Measurements from ENCODE around the gene P3H3. TPM values are rescaled to one million over a fixed set of nuclear protein-coding genes. Genes with fewer than 3 reads are reported as not detected.

The P3H3 gene
- total and polyA plus RNA-seq, 4 donors, result 0.42 to 1.9 (median 1.6) TPM

- TF ChIP-seq, protein P1, sequence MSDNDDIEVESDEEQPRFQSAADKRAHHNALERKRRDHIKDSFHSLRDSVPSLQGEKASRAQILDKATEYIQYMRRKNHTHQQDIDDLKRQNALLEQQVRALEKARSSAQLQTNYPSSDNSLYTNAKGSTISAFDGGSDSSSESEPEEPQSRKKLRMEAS (IDR thresholded peaks at IDR 0.05), result no peak
- TF ChIP-seq FOXA2 (IDR thresholded peaks at IDR 0.05) (no peak), CTCF (IDR thresholded peaks at IDR 0.05; ENCODE audit: low read depth, low read length, missing input control) (no peak), SP1 (IDR thresholded peaks at IDR 0.05) (no peak), RXRA (IDR thresholded peaks at IDR 0.05) (no peak), RAD21 (IDR thresholded peaks at IDR 0.05) (no peak), GABPA (IDR thresholded peaks at IDR 0.05 in 1 of 2, conservative IDR thresholded peaks at IDR 0.05 in 1 of 2) (no peak), EGR1 (IDR thresholded peaks at IDR 0.05; ENCODE audit: low read depth in 2 of 2) (no peak), TAF1 (conservative IDR thresholded peaks at IDR 0.05) (no peak), YY1 (IDR thresholded peaks at IDR 0.05) (no peak), FOXA1 (IDR thresholded peaks at IDR 0.05) (no peak), HNF4G (IDR thresholded peaks at IDR 0.05) (no peak)
- TF ChIP-seq, protein P2, sequence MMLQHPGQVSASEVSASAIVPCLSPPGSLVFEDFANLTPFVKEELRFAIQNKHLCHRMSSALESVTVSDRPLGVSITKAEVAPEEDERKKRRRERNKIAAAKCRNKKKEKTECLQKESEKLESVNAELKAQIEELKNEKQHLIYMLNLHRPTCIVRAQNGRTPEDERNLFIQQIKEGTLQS (IDR thresholded peaks at IDR 0.05), result no peak
- TF ChIP-seq, protein P3, sequence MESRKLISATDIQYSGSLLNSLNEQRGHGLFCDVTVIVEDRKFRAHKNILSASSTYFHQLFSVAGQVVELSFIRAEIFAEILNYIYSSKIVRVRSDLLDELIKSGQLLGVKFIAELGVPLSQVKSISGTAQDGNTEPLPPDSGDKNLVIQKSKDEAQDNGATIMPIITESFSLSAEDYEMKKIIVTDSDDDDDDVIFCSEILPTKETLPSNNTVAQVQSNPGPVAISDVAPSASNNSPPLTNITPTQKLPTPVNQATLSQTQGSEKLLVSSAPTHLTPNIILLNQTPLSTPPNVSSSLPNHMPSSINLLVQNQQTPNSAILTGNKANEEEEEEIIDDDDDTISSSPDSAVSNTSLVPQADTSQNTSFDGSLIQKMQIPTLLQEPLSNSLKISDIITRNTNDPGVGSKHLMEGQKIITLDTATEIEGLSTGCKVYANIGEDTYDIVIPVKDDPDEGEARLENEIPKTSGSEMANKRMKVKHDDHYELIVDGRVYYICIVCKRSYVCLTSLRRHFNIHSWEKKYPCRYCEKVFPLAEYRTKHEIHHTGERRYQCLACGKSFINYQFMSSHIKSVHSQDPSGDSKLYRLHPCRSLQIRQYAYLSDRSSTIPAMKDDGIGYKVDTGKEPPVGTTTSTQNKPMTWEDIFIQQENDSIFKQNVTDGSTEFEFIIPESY (IDR thresholded peaks at IDR 0.05), result no peak
- 95% methylated on average over 14 of the region's 14 CpGs for WGBS
- no peak for DNase-seq (ENCODE audit: low spot score)
- no peak overlapping the region for H3K9ac ChIP-seq (ENCODE audit: low read depth in 1 of 2, low read length in 2 of 2)
- H3K27me3 ChIP-seq (ENCODE audit: control insufficient read depth in 4 of 4, insufficient read depth in 4 of 4, low read length in 3 of 4), result no peaks in the 10 kb centered on the region
- no peaks in the 10 kb centered on the region for H3K9me3 ChIP-seq (ENCODE audit: control insufficient read depth in 4 of 4, low read length in 3 of 4)
- no peak overlapping the region for H3K27ac ChIP-seq (ENCODE audit: low read depth in 1 of 2, low read length in 2 of 2)
- H3K36me3 ChIP-seq (ENCODE audit: control insufficient read depth in 4 of 4, insufficient read depth in 3 of 4, low read depth in 1 of 4, low read length in 3 of 4), result peaks cover 15 to 46% (median 30%) of the 10 kb centered on the region in 4 donors
- peaks cover 7 to 23% (median 13%) of the 10 kb centered on the region in 4 donors for H3K4me1 ChIP-seq (ENCODE audit: control insufficient read depth in 4 of 4, insufficient read depth in 4 of 4, low read length in 3 of 4)
- no peak overlapping the region for H3K4me3 ChIP-seq (ENCODE audit: low read depth in 1 of 3, low read length in 3 of 3)
These were observed 27.1 kb downstream of the P3H3 start for GRCh38 chr12:6855322-6855721.

DNA sequence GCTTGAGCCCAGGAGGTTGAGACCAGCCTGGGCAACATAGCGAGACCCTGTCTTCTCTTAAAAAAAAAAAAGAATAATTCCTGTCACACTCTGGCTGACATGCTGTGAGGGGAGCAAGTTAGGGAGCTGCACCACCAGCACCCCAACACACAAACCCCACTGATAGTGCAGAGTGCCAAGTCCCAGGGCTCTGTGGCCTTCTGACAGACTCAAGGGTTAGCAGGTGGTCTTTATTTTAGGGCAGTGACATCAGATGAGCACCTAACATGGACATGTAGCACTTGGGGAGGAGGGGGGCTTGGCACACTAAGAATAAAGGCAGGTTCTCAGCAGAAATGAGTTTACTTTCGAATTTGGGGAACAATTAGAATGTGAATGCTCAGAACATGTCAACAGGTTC, 30.6 kb downstream of the P3H3 start:
- peaks cover 18 to 71% (median 46%) of the 10 kb centered on the region in 4 donors for H3K36me3 ChIP-seq (ENCODE audit: control insufficient read depth in 4 of 4, insufficient read depth in 3 of 4, low read depth in 1 of 4, low read length in 3 of 4)
- no peak for TF ChIP-seq GABPA (IDR thresholded peaks at IDR 0.05 in 1 of 2, conservative IDR thresholded peaks at IDR 0.05 in 1 of 2)
- TF ChIP-seq TAF1 (conservative IDR thresholded peaks at IDR 0.05), result no peak
- TF ChIP-seq NR2F2 (IDR thresholded peaks at IDR 0.05), result no peak
- TF ChIP-seq, protein P3 (IDR thresholded peaks at IDR 0.05), result no peak
- TF ChIP-seq, protein P1 (IDR thresholded peaks at IDR 0.05), result no peak
- no peak for TF ChIP-seq RXRA (IDR thresholded peaks at IDR 0.05)
- TF ChIP-seq JUND (IDR thresholded peaks at IDR 0.05), result no peak
- TF ChIP-seq FOXA2 (IDR thresholded peaks at IDR 0.05), result no peak
- no peak for TF ChIP-seq SP1 (IDR thresholded peaks at IDR 0.05)
- TF ChIP-seq, protein P2 (IDR thresholded peaks at IDR 0.05), result no peak
- TF ChIP-seq RAD21 (IDR thresholded peaks at IDR 0.05), result no peak
- no peak for TF ChIP-seq EGR1 (IDR thresholded peaks at IDR 0.05; ENCODE audit: low read depth in 2 of 2)
- no peak for TF ChIP-seq CTCF (IDR thresholded peaks at IDR 0.05; ENCODE audit: low read depth, low read length, missing input control)
- peaks cover 0 to 3% (median 0%) of the 10 kb centered on the region in 4 donors for H3K4me1 ChIP-seq (ENCODE audit: control insufficient read depth in 4 of 4, insufficient read depth in 4 of 4, low read length in 3 of 4)
- no peak overlapping the region for H3K27ac ChIP-seq (ENCODE audit: low read depth in 1 of 2, low read length in 2 of 2)
- 98% methylated on average over 2 of the region's 2 CpGs for WGBS
- no peak overlapping the region for H3K4me3 ChIP-seq (ENCODE audit: low read depth in 1 of 3, low read length in 3 of 3)
- H3K9ac ChIP-seq (ENCODE audit: low read depth in 1 of 2, low read length in 2 of 2), result no peak overlapping the region
- no peaks in the 10 kb centered on the region for H3K9me3 ChIP-seq (ENCODE audit: control insufficient read depth in 4 of 4, low read length in 3 of 4)
- no peaks in the 10 kb centered on the region for H3K27me3 ChIP-seq (ENCODE audit: control insufficient read depth in 4 of 4, insufficient read depth in 4 of 4, low read length in 3 of 4)
- no peak for DNase-seq (ENCODE audit: low spot score)

All from liver (tissue), 9 donors.